ENCODE results near the gene FOXD3.
A peak's percentile ranks its signal among the peaks of the same experiment; 100 is the strongest.

- TF ChIP-seq CTCF (IDR thresholded peaks at IDR 0.05) (peak in 2 of 5 experiments; percentile 45 to 47), POLR2A (IDR thresholded peaks at IDR 0.05) (peak; percentile 69 to 77)
These were observed 45.1 kb downstream of the FOXD3 start, which contains the start of gene ALG6 for GRCh38 chr1:63367215-63368103.
